HepG2 (cell line): ENCODE data around the gene ZNF367. TPM values are rescaled to one million over a fixed set of nuclear protein-coding genes. Genes with fewer than 3 reads are reported as not detected.

Source experiments
- ATAC-seq: fragments of 200-7000 bp; cut with Tn5 transposase; 3 replicates; pipeline ENCODE4 v1.9.1; 2020; ENCODE audit warnings: mild to moderate bottlenecking, moderate library complexity
- BruUV-seq: library from RNA; stranded (reverse); fragments of 400-500 nt; replicated peaks from 2 replicates; lab custom pipeline; 2021; lab: Mats Ljungman, UMichigan
- CTCF ChIA-PET: fragments of 300-600 bp; formaldehyde crosslinking; extraction: SDS; loops from one replicate; lab custom pipeline; 2021; ENCODE audit warnings: low total read pairs, inconsistent platforms, low intra/inter-chr PET ratio; lab: Yijun Ruan, JAX
- POLR2A ChIA-PET: fragments of 350-600 bp; sonication (Branson Sonifier 250); formaldehyde crosslinking; loops from one replicate; lab custom pipeline; 2020; ENCODE audit warnings: antibody characterized with exemption, inconsistent platforms; lab: Yijun Ruan, JAX
- DNase-seq: peaks from one replicate; pipeline ENCODE4 v3.0.0-alpha.2; 2015; ENCODE audit warnings: low spot score
- FAIRE-seq: peaks from 3 replicates; lab custom pipeline; 2011; peaks lifted over from hg19 to GRCh38; lab: Jason Lieb, UNC
- H2AFZ ChIP-seq: one replicate; pipeline ENCODE4 v1.6.1; 2011; ENCODE audit warnings: low read length, inconsistent platforms
- H3K27ac ChIP-seq: fragments of 300-600 bp; 3 replicates; pipeline ENCODE4 v1.8.0; 2011; ENCODE audit warnings: mixed run types, mild to moderate bottlenecking, mixed read lengths, low read length, inconsistent platforms; ENCODE audit not compliant: insufficient read depth; ENCODE audit errors: extremely low read length
- H3K27me3 ChIP-seq, 2 experiments: fragments of 200-600 bp in 1 of 2; 2 replicates in 1 of 2; 3 replicates in 1 of 2; pipeline versions ENCODE4 v1.6.0 to v1.8.0; 2011; ENCODE audit warnings: low read length in 2 of 2, mild to moderate bottlenecking in 2 of 2, moderate library complexity in 2 of 2, inconsistent platforms in 1 of 2; ENCODE audit not compliant: insufficient read depth in 2 of 2, control insufficient read depth in 1 of 2
- H3K36me3 ChIP-seq, 2 experiments: fragments of 200-600 bp in 1 of 2; replicated peaks in 1 of 2; 2 replicates in 1 of 2; 3 replicates in 1 of 2; pipeline versions ENCODE4 v1.5.1 to v1.8.0; 2011; ENCODE audit warnings: low read length in 2 of 2, inconsistent platforms in 1 of 2; ENCODE audit not compliant: insufficient read depth in 2 of 2, control insufficient read depth in 1 of 2
- H3K4me1 ChIP-seq: 2 replicates; pipeline ENCODE4 v1.5.1; 2012; ENCODE audit warnings: low read length, inconsistent platforms; ENCODE audit not compliant: insufficient read depth
- H3K4me2 ChIP-seq: 2 replicates; pipeline ENCODE4 v1.6.0; 2011; ENCODE audit warnings: low read depth, low read length, inconsistent platforms
- H3K4me3 ChIP-seq, 3 experiments: fragments of 200-600 bp in 1 of 3; sonication (generic), shearing (Covaris generic) in 1 of 3; replicated peaks in 1 of 3; 2 replicates each; pipeline ENCODE4 v1.5.1; 2011 to 2016; ENCODE audit warnings: low read length in 3 of 3, inconsistent platforms in 2 of 3, low read depth in 2 of 3, mild to moderate bottlenecking in 2 of 3, control low read depth in 1 of 3, mixed read lengths in 1 of 3; ENCODE audit not compliant: insufficient read depth in 1 of 3
- H3K79me2 ChIP-seq: one replicate; pipeline ENCODE4 v1.6.1; 2011; ENCODE audit warnings: low read length, inconsistent platforms; ENCODE audit not compliant: insufficient read depth
- H3K9ac ChIP-seq: 2 replicates; pipeline ENCODE4 v1.6.0; 2011; ENCODE audit warnings: mild to moderate bottlenecking, low read depth, low read length, inconsistent platforms; ENCODE audit not compliant: insufficient read depth
- H3K9me3 ChIP-seq: 2 replicates; pipeline ENCODE4 v1.5.1; 2012; ENCODE audit warnings: mild to moderate bottlenecking, low read length
- H4K20me1 ChIP-seq: 2 replicates; pipeline ENCODE4 v1.6.0; 2011; ENCODE audit warnings: inconsistent platforms, mild to moderate bottlenecking, low read length, moderate library complexity; ENCODE audit not compliant: insufficient read depth
- CBX1 ChIP-seq: IDR thresholded peaks from one replicate; pipeline ENCODE4 v1.6.1; 2016; ENCODE audit warnings: antibody characterized with exemption, low read depth
- CEBPB ChIP-seq: IDR thresholded peaks from 2 replicates; pipeline ENCODE4 v1.6.1; 2011; ENCODE audit warnings: low read depth, low read length, improper control_type of control experiment, borderline replicate concordance
- EED ChIP-seq: sonication (generic); formaldehyde crosslinking; IDR thresholded peaks from 2 replicates; pipeline ENCODE4 v1.5.0; 2020; ENCODE audit warnings: mild to moderate bottlenecking, missing genetic modification reagents
- ESRRA ChIP-seq: sonication (generic); formaldehyde crosslinking; IDR thresholded peaks from 2 replicates; pipeline ENCODE4 v1.5.1; 2020; ENCODE audit warnings: mild to moderate bottlenecking, low read depth, missing genetic modification reagents
- KLF12 ChIP-seq: sonication (generic); formaldehyde crosslinking; IDR thresholded peaks from 2 replicates; pipeline ENCODE4 v1.4.0; 2020; ENCODE audit warnings: missing genetic modification reagents, borderline replicate concordance
- NCOA2 ChIP-seq: sonication (generic); formaldehyde crosslinking; IDR thresholded peaks from 2 replicates; pipeline ENCODE4 v1.8.0; 2022; ENCODE audit warnings: inconsistent platforms
- POLR2AphosphoS2 ChIP-seq: IDR thresholded peaks from 2 replicates; pipeline ENCODE4 v1.6.1; 2011; ENCODE audit warnings: low read depth, low read length, improper control_type of control experiment
- RBM22 ChIP-seq: fragments of 200-400 bp; formaldehyde crosslinking; optimal IDR thresholded peaks from 2 replicates; pipeline ENCODE3; 2017; ENCODE audit warnings: mild to moderate bottlenecking, low read length, moderate library complexity
- REXO4 ChIP-seq: sonication (generic); formaldehyde crosslinking; IDR thresholded peaks from 2 replicates; pipeline ENCODE4 v1.8.0; 2022; ENCODE audit warnings: missing genetic modification reagents, mild to moderate bottlenecking, borderline replicate concordance
- SOX5 ChIP-seq: IDR thresholded peaks from 2 replicates; pipeline ENCODE4 v1.6.1; 2016; ENCODE audit warnings: borderline replicate concordance
- YEATS4 ChIP-seq: sonication (generic); formaldehyde crosslinking; IDR thresholded peaks from 2 replicates; pipeline ENCODE4 v1.4.0; 2020; ENCODE audit warnings: missing genetic modification reagents, borderline replicate concordance
- ZBTB38 ChIP-seq: sonication (generic); formaldehyde crosslinking; IDR thresholded peaks from 2 replicates; pipeline ENCODE4 v1.5.1; 2020; ENCODE audit warnings: mild to moderate bottlenecking, missing genetic modification reagents
- ZFX ChIP-seq: sonication (generic); formaldehyde crosslinking; IDR thresholded peaks from 2 replicates; pipeline ENCODE4 v1.4.0; 2020; ENCODE audit warnings: mild to moderate bottlenecking, low read depth, missing genetic modification reagents, moderate library complexity
- ZNF274 ChIP-seq: sonication (generic); formaldehyde crosslinking; IDR thresholded peaks from 2 replicates; pipeline ENCODE4 v1.5.1; 2020; ENCODE audit warnings: mild to moderate bottlenecking, missing genetic modification reagents
- ZNF350 ChIP-seq: sonication (generic); formaldehyde crosslinking; IDR thresholded peaks from 2 replicates; pipeline ENCODE4 v1.4.0; 2020; ENCODE audit warnings: mild to moderate bottlenecking, low read depth, missing genetic modification reagents, borderline replicate concordance
- ZNF674 ChIP-seq: sonication (generic); formaldehyde crosslinking; IDR thresholded peaks from 2 replicates; pipeline ENCODE4 v1.5.0; 2020; ENCODE audit warnings: low read depth, mild to moderate bottlenecking, missing genetic modification reagents
- ZNF781 ChIP-seq: sonication (generic); formaldehyde crosslinking; IDR thresholded peaks from 2 replicates; pipeline ENCODE4 v1.5.1; 2020; ENCODE audit warnings: borderline replicate concordance, mild to moderate bottlenecking, missing genetic modification reagents; ENCODE audit errors: not compliant biosample characterization
- ZNF792 ChIP-seq: IDR thresholded peaks from 2 replicates; pipeline ENCODE4 v1.6.1; 2016
- ZSCAN21 ChIP-seq: sonication (generic); formaldehyde crosslinking; IDR thresholded peaks from 2 replicates; pipeline ENCODE4 v1.8.0; 2022; ENCODE audit warnings: mild to moderate bottlenecking, missing genetic modification reagents, moderate library complexity, borderline replicate concordance
- WGBS: methylation state at CpG from one replicate; pipeline ENCODE4 v1.1.6; 2017; ENCODE audit warnings: low lambda C conversion rate; 5-methylcytosine and 5-hydroxymethylcytosine counted together
- in situ Hi-C: cut with HindIII; loops from 2 replicates; pipeline ENCODE4 v1.10.0; 2017; ENCODE audit warnings: low pct_unique_long_range_greater_than_20kb; ENCODE audit not compliant: extremely low pct_ligation_motif_present
- intact Hi-C: fragments of 100-400 bp; cut with micrococcal nuclease; formaldehyde crosslinking; loops from one replicate; pipeline ENCODE4 v1.10.0; 2022; ENCODE audit not compliant: unreplicated experiment
- polyA plus RNA-seq, 8 experiments: library from polyadenylated mRNA; depleted of rRNA in 3 of 8; stranded (reverse) in 7 of 8; unstranded in 1 of 8; fragments of >200 nt; fragmentation: Illumina TruSeq in 4 of 8; extraction: Trizol in 4 of 8; gene quantifications; 2 replicates each; pipeline versions ENCODE4 v1.2.1 to v1.2.3, GENCODE V29; 2011 to 2016; ENCODE audit warnings: low read depth in 4 of 8, missing spikeins in 1 of 8, mixed read lengths in 1 of 8; ENCODE audit not compliant: insufficient read depth in 1 of 8
- total RNA-seq, 5 experiments: library from RNA; depleted of rRNA; stranded (reverse); fragments of >200 nt; fragmentation: Illumina TruSeq; extraction: Trizol; gene quantifications; 2 replicates each; pipeline ENCODE4 v1.2.3, GENCODE V29; 2016; ENCODE audit warnings: low read depth in 1 of 5
- TF ChIP-seq, protein P1 (sequence below), 2 experiments: sonication (generic) in 1 of 2; formaldehyde crosslinking in 1 of 2; IDR thresholded peaks; 2 replicates each; pipeline versions ENCODE4 v1.5.1 to v1.6.1; 2011 to 2020; ENCODE audit warnings: borderline replicate concordance in 1 of 2, low read depth in 1 of 2, low read length in 1 of 2, mild to moderate bottlenecking in 1 of 2, missing genetic modification reagents in 1 of 2, moderate library complexity in 1 of 2
- TF ChIP-seq, protein P2 (sequence below): sonication (generic); formaldehyde crosslinking; IDR thresholded peaks from 2 replicates; pipeline ENCODE4 v1.5.1; 2020; ENCODE audit warnings: mild to moderate bottlenecking, missing genetic modification reagents, moderate library complexity

Gene ZNF367
- total and polyA plus RNA-seq, 2 of the 13 experiments (the other 11 are each of a cell fraction or from before 2014, with no cell fraction given), result 2.9 to 7.7 TPM

DNA sequence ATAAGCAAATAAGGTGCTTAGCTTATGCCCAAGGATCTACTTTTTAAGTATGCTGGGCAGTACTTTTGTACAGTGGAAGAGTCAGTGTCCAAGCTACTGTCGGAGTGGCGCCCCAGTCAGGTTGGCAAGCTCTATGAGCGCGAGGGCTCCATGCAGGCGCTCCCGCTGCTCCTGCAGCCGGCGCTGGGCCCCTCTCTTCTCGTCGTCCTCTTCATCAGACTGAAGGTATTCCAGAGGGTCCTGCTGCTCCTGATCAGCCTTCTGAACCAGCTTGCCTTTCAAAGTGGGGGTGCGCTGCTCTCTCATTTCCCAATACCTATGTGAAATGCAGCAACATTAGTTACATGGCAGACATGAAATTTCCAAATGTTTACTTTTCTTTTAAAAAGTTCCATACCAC, 30.0 kb downstream of the ZNF367 start:
- ChIA-PET POLR2A (interaction anchor here (0.8 to 3.2 kb wide), 2 partner anchors 11 to 44 kb away, joined by 4 to 14 read pairs; no protein-coding TSS in a partner anchor), CTCF (no interaction called here)
- H3K4me3 ChIP-seq, result no peak overlapping the region
- peak overlapping the region; percentile 95 for H3K27ac ChIP-seq
- no peak overlapping the region for H3K9ac ChIP-seq
- H3K4me2 ChIP-seq, result no peak overlapping the region
- no peaks in the 10 kb centered on the region for H4K20me1 ChIP-seq
- peaks cover 92% of the 10 kb centered on the region for H3K4me1 ChIP-seq
- in situ Hi-C loops, result no loop called here
- intact Hi-C loops, result no loop called here
- peaks cover 19% of the 10 kb centered on the region for H3K79me2 ChIP-seq
- DNase-seq (no peak), ATAC-seq (no peak), FAIRE-seq (no peak)
- no TSS peak for BruUV-seq
- H3K9me3 ChIP-seq, result no peaks in the 10 kb centered on the region
- WGBS, result 96% methylated on average over 11 of the region's 11 CpGs
- H3K36me3 ChIP-seq, result peaks cover 1 to 26% of the 10 kb centered on the region in 2 experiments; a peak in 4 of 5 replicates
- no peak overlapping the region for H2AFZ ChIP-seq
- no peaks in the 10 kb centered on the region for H3K27me3 ChIP-seq
- TF ChIP-seq CBX1, result no peak
- peak; percentile 32 for TF ChIP-seq RBM22
- no peak for TF ChIP-seq ZNF674 (CRISPR knock-in tag)
- TF ChIP-seq NCOA2 (CRISPR knock-in tag), result no peak
- TF ChIP-seq ZFX (CRISPR knock-in tag), result no peak
- peak; percentile 63 for TF ChIP-seq CEBPB
- TF ChIP-seq YEATS4 (CRISPR knock-in tag), result no peak
- TF ChIP-seq KLF12 (CRISPR knock-in tag), result no peak
- TF ChIP-seq, protein P1, sequence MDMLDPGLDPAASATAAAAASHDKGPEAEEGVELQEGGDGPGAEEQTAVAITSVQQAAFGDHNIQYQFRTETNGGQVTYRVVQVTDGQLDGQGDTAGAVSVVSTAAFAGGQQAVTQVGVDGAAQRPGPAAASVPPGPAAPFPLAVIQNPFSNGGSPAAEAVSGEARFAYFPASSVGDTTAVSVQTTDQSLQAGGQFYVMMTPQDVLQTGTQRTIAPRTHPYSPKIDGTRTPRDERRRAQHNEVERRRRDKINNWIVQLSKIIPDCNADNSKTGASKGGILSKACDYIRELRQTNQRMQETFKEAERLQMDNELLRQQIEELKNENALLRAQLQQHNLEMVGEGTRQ (IDR thresholded peaks at IDR 0.05; ENCODE audit: low read depth, low read length), result no peak
- TF ChIP-seq, protein P1 (CRISPR knock-in tag; IDR thresholded peaks at IDR 0.05; ENCODE audit: borderline replicate concordance), result no peak
- TF ChIP-seq SOX5 (CRISPR knock-in tag), result no peak
- TF ChIP-seq ZNF792 (CRISPR knock-in tag), result no peak
- TF ChIP-seq ZNF781, result no peak
- no peak for TF ChIP-seq EED (CRISPR knock-in tag)
- TF ChIP-seq ZSCAN21, result no peak
- no peak for TF ChIP-seq ZNF350
- TF ChIP-seq, protein P2, sequence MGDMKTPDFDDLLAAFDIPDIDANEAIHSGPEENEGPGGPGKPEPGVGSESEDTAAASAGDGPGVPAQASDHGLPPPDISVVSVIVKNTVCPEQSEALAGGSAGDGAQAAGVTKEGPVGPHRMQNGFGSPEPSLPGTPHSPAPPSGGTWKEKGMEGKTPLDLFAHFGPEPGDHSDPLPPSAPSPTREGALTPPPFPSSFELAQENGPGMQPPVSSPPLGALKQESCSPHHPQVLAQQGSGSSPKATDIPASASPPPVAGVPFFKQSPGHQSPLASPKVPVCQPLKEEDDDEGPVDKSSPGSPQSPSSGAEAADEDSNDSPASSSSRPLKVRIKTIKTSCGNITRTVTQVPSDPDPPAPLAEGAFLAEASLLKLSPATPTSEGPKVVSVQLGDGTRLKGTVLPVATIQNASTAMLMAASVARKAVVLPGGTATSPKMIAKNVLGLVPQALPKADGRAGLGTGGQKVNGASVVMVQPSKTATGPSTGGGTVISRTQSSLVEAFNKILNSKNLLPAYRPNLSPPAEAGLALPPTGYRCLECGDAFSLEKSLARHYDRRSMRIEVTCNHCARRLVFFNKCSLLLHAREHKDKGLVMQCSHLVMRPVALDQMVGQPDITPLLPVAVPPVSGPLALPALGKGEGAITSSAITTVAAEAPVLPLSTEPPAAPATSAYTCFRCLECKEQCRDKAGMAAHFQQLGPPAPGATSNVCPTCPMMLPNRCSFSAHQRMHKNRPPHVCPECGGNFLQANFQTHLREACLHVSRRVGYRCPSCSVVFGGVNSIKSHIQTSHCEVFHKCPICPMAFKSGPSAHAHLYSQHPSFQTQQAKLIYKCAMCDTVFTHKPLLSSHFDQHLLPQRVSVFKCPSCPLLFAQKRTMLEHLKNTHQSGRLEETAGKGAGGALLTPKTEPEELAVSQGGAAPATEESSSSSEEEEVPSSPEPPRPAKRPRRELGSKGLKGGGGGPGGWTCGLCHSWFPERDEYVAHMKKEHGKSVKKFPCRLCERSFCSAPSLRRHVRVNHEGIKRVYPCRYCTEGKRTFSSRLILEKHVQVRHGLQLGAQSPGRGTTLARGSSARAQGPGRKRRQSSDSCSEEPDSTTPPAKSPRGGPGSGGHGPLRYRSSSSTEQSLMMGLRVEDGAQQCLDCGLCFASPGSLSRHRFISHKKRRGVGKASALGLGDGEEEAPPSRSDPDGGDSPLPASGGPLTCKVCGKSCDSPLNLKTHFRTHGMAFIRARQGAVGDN (CRISPR knock-in tag), result peak; percentile 21; the same call in 1 of the 2 replicates
- no peak for TF ChIP-seq POLR2AphosphoS2
- TF ChIP-seq ESRRA, result no peak
- TF ChIP-seq REXO4, result no peak
- TF ChIP-seq ZNF274 (CRISPR knock-in tag), result no peak
- TF ChIP-seq ZBTB38 (CRISPR knock-in tag), result no peak
